Peyer's patch (tissue), 4 donors: Measurements from ENCODE around the gene HHIPL1.

Experiments used
- POLR2A ChIP-seq, 2 donors: fragments of 450-650 bp; IDR thresholded peaks; one replicate each; pipeline ENCODE4 v1.5.1; 2017; ENCODE audit warnings: antibody characterized with exemption in 2 of 2, mild to moderate bottlenecking in 2 of 2, moderate library complexity in 2 of 2
- TF ChIP-seq, protein P1 (sequence below), 6 experiments: fragments of 450-650 bp in 4 of 6; fragments of 200-600 bp in 2 of 6; sonication (generic) in 1 of 6; IDR thresholded peaks; one replicate each; pipeline ENCODE4 v1.5.1; 2017 to 2019; ENCODE audit warnings: antibody characterized with exemption in 6 of 6, mild to moderate bottlenecking in 3 of 6, moderate library complexity in 1 of 6

DNA sequence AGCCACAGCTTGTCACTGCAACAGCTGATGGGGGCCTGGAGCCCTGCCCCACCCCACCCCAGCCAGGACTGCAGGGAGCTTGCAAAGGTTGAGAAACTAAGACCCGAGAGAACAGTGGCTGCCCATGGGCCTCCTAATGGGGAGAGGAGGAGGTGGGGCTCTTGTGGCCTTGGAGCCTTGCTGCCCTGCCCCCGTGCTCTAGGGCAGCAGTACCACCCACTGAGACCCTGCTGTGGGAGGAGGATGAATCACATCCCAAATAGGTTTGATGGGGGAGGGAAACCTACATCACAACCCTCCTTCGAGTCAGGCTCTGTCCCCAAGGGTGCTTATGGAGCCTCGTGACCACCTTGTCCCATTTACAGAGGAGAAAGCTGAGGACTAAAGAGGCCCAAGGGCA is 15.9 kb downstream of the HHIPL1 start:
- TF ChIP-seq POLR2A (IDR thresholded peaks at IDR 0.05) = no peak
- TF ChIP-seq, protein P1, sequence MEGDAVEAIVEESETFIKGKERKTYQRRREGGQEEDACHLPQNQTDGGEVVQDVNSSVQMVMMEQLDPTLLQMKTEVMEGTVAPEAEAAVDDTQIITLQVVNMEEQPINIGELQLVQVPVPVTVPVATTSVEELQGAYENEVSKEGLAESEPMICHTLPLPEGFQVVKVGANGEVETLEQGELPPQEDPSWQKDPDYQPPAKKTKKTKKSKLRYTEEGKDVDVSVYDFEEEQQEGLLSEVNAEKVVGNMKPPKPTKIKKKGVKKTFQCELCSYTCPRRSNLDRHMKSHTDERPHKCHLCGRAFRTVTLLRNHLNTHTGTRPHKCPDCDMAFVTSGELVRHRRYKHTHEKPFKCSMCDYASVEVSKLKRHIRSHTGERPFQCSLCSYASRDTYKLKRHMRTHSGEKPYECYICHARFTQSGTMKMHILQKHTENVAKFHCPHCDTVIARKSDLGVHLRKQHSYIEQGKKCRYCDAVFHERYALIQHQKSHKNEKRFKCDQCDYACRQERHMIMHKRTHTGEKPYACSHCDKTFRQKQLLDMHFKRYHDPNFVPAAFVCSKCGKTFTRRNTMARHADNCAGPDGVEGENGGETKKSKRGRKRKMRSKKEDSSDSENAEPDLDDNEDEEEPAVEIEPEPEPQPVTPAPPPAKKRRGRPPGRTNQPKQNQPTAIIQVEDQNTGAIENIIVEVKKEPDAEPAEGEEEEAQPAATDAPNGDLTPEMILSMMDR (IDR thresholded peaks at IDR 0.05) = no peak
